ENCODE results near the gene CERS6.

Gene CERS6

DNA sequence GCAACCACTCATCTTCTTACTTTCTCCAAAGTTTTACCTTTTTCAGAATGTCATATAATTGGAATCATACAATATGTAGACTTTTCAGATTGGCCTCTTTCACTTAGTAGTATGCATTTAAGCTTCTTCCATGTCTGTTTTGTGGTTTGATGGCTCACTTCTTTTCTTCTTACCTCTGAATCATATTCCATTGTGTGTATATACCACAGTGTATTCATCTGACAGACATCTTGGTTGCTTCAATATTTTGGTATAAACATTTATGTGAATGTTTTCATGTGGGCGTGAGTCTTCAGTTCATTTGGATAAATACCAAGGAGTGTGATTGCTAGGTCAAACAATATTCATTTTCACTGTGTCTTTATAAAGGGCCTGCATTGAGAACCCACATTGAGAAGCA lies 210.3 kb downstream of the CERS6 start:
- DNase-seq (no peak), ATAC-seq (peak; percentile 74)
- Mint-ChIP-seq H3K9me3 (peaks cover 0 to 4% of the 10 kb centered on the region in 2 donors), H3K27ac (no peak overlapping the region), H3K4me1 (peaks cover 32% of the 10 kb centered on the region), H3K4me3 (no peak overlapping the region), H3K27me3 (no peaks in the 10 kb centered on the region)

DNA sequence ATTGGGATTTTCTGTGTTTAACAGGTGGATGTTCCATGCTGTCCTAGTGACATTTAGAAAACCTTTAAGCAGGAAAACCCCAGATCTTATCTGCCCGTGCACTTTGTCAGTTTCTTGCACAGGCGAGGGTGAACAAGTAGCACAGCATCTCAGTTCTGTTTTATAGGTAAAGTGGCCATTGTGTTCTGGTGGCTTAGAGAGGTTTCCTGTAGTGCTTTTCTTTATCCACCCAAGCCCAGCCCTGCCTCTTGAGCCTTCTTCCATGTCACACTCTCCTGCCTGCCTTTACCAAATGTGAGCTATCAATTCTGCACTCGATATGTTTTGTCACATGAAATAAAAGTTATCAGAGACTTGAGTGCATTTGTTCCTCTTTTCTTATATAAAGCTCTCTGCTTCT lies 211.1 kb downstream of the CERS6 start:
- ATAC-seq (no peak), DNase-seq (no peak)
- Mint-ChIP-seq H3K4me1 (peaks cover 32% of the 10 kb centered on the region), H3K27ac (peak overlapping the region in 1 of 2 donors; percentile 4), H3K4me3 (no peak overlapping the region), H3K9me3 (peaks cover 0 to 4% of the 10 kb centered on the region in 2 donors), H3K27me3 (no peaks in the 10 kb centered on the region)

DNA sequence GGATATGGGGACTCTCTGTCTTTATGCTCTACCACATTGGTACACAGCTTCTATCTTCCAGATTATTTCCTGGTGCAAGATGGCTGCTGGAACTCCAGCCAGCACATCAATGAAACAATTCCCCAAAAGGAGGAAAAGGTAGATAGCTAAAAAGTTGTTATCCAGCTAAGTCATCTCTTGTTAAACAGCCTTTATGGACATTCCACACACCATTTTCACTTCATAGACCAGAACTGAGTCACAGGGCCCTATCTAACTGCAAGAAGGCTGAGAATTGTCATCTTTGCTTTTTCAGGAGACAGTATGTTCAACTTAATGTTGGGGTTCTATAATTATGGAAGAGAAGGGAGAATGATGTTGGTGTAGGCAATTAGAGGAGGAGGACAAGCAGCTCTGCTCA lies 213.1 kb downstream of the CERS6 start:
- DNase-seq (no peak), ATAC-seq (no peak)
- Mint-ChIP-seq H3K9me3 (peaks cover 0 to 4% of the 10 kb centered on the region in 2 donors), H3K4me1 (peaks cover 29% of the 10 kb centered on the region), H3K27me3 (no peaks in the 10 kb centered on the region), H3K4me3 (no peak overlapping the region), H3K27ac (no peak overlapping the region)

DNA sequence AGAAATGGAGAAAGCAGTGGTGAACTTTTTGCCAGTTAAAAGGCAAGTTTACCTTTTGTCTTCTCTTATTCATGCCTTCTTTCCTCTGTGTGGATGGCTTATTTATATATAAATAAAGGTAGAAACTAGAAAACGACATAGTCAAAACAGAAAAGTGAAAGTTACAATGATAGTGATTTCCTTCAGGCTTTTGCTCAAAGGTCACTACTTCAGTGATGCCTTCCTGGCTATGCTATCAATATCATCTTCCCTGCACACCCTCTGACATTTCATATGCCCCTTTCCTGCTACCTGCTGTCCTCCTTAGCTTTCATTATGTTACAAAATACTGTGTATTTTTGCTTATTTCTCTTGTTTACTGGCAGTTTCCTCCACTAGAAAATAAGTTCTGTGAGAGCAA lies 214.4 kb downstream of the CERS6 start:
- H3K27ac Mint-ChIP-seq = no peak overlapping the region
- H3K9me3 Mint-ChIP-seq = peaks cover 0 to 4% of the 10 kb centered on the region in 2 donors
- ATAC-seq = no peak
- H3K27me3 Mint-ChIP-seq = no peaks in the 10 kb centered on the region
- DNase-seq = no peak
- no peak overlapping the region for H3K4me3 Mint-ChIP-seq
- peaks cover 26% of the 10 kb centered on the region for H3K4me1 Mint-ChIP-seq

DNA sequence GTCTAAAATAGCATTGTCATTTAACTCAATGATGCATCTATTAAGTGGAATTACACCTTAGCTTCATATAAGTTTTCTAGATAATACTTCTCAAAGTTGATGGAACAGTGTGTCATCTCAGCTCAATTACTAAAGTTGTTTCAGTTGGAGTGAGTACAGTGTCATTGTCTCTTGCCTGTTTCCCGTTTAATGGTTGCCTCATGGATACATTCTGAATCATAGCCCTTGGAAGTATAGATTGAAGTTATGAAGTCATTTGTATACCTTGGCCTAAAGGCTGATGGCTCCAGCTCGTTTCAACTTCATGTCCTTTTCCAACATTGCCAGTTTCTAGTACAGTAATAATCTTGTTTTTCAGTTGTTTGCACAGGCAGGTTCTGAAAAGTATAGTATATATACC lies 215.9 kb downstream of the CERS6 start:
- ATAC-seq (no peak), DNase-seq (no peak)
- H3K4me3 Mint-ChIP-seq = no peak overlapping the region
- no peak overlapping the region for H3K27ac Mint-ChIP-seq
- H3K27me3 Mint-ChIP-seq = no peaks in the 10 kb centered on the region
- peaks cover 19% of the 10 kb centered on the region for H3K4me1 Mint-ChIP-seq
- H3K9me3 Mint-ChIP-seq = no peaks in the 10 kb centered on the region

DNA sequence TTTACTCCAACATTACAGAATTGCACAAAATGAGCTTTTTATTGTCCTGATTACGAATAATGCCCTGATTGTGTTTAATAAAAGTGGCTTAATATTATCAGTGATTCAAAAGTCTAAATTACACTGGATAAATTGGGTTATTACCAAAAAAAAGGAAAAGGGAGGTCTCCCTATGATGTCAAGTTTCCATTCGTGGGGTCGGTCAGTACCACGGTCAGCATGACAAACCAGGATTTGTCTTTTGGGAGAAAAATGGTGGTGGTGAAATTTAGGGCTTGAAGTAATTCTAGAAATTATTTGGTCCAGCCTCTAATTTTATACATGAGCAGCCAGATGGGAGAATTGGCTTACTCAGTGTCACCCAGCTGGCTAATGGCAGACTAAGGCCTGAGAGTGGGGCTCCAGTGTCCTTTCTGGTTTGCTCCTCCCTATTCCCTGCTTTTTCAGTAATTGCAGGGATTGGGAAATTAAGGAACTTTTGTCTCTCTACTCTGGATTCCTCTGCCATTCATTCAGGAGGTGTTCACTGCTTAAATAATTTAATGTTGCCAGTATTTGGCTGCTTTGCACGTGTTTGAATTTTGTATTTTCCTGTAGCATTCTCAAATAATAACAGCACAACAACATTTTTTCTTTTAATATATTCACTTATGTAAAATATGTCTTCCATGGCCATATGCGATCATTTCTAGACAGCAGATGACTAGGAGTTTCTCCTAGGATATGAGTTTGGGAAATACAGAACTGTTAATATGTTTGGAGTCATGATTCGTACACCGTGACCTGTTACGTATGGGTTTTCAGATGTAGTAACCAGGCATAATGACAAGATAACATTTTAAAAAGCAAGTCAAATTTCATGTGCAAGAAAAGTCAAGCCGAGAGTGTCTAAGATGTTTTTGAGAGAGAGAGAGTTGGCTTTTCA lies 217.5 kb downstream of the CERS6 start:
- DNase-seq = no peak

DNA sequence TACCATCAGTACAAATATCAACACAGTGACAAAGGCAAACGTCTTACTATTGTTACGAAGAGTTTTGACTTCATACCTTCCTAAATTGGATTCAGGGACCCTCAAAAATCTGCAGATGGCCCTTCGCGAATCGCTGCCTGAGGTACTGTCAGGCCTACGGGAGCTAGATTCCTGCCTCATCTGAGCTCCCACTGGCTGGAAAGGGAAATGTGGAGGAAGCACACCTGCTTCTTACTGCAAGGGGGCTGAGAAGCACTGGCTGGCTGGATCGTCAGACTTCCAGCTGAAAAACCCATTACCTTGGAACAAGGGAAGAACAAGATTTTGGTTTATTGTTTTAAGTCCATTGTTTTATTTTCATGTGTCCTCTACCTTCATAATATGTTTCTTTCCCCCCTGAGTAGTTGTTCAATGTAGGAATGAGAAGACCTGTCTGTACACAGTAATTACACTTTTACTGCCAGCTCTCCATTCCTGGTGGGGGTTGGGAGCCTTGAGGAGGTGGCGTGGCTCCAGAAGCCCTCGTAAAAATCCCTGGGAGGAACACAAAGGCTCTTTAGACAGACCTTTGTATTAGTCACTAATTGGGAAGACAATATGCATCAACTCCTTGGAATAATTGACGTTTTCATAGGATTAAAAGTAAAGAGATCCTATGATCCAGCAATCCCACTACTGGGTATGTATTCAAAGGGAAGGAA lies 222.2 kb downstream of the CERS6 start:
- Mint-ChIP-seq H3K4me1 (no peaks in the 10 kb centered on the region), H3K9me3 (no peaks in the 10 kb centered on the region), H3K27me3 (no peaks in the 10 kb centered on the region), H3K4me3 (no peak overlapping the region), H3K27ac (no peak overlapping the region)
- ATAC-seq = no peak
- no peak for DNase-seq

More for the DNA sequence above, 217.5 kb downstream of the CERS6 start:
- Mint-ChIP-seq H3K4me1 (peaks cover 12% of the 10 kb centered on the region), H3K9me3 (no peaks in the 10 kb centered on the region), H3K27ac (no peak overlapping the region), H3K27me3 (no peaks in the 10 kb centered on the region), H3K4me3 (no peak overlapping the region)
- no peak for ATAC-seq

DNA sequence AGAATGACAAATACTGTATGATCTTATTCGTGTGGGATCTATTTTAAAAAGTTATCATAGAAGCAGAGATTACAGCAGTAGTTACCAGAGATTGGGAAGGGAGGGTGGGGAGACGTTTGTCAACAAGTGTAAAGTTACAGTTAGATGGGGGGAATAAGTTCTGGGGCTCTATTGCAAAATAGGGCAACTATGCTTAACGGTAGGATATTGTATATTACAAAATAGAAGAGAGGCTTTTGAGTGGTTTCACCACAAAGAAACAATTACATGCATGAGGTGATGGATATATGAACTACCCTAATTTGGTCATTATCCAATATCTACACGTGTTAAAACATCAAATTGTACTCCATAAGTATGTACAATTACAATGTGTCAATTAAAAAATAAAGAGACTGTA lies 223.0 kb downstream of the CERS6 start:
- Mint-ChIP-seq H3K4me3 (no peak overlapping the region), H3K4me1 (no peaks in the 10 kb centered on the region), H3K9me3 (no peaks in the 10 kb centered on the region), H3K27me3 (no peaks in the 10 kb centered on the region), H3K27ac (no peak overlapping the region)
- no peak for DNase-seq
- no peak for ATAC-seq

DNA sequence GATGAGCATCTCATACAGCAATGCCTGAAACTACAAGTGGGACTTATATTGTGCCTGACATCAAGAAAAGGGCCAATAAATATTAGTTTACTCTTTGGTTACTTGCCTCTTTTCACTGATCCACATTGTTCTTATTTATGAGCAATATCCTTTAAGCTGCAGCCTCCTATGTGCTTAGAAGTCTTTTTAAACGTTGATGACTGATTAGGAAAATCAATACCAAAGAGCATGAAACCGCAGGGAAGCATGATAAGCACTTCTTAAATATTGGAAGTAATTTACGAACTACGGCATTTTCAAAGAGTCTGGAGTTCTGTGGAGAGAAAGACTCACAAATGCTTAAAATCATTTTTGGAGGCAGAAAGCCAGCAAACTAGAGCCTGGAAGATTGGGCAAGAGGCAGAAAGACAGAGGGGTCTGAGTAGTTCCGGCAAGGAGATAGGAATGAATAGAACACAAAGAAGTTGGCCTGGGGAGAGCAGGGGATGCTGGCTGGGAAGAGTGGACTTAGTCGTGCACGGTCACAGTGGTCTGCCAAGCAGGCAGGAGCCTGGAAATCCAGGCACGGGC lies 223.8 kb downstream of the CERS6 start:
- Mint-ChIP-seq H3K27ac (no peak overlapping the region), H3K9me3 (no peaks in the 10 kb centered on the region), H3K27me3 (no peaks in the 10 kb centered on the region), H3K4me1 (no peaks in the 10 kb centered on the region), H3K4me3 (no peak overlapping the region)
- no peak for ATAC-seq
- DNase-seq = no peak

DNA sequence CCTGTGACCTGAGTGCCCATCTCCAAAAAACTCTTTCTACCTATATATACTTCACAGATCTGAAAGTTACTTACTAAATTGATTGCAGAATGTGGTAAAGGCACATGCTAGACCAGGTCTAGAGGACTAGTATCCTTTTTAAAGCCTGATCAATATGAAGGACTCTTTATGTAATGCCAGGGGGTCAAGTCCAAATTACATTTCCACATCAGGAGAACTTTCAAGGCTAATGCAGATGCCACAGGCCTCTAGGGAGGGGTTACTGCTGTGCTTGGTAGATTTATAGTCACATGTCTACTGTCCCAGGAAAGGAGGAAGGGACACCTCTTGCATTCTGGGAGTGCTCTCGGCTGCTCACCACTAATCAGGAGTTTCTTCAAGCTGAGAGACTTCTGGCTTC lies 227.9 kb downstream of the CERS6 start:
- Mint-ChIP-seq H3K27ac (no peak overlapping the region), H3K4me3 (no peak overlapping the region), H3K27me3 (no peaks in the 10 kb centered on the region), H3K4me1 (no peaks in the 10 kb centered on the region), H3K9me3 (no peaks in the 10 kb centered on the region)
- DNase-seq (no peak), ATAC-seq (no peak)

DNA sequence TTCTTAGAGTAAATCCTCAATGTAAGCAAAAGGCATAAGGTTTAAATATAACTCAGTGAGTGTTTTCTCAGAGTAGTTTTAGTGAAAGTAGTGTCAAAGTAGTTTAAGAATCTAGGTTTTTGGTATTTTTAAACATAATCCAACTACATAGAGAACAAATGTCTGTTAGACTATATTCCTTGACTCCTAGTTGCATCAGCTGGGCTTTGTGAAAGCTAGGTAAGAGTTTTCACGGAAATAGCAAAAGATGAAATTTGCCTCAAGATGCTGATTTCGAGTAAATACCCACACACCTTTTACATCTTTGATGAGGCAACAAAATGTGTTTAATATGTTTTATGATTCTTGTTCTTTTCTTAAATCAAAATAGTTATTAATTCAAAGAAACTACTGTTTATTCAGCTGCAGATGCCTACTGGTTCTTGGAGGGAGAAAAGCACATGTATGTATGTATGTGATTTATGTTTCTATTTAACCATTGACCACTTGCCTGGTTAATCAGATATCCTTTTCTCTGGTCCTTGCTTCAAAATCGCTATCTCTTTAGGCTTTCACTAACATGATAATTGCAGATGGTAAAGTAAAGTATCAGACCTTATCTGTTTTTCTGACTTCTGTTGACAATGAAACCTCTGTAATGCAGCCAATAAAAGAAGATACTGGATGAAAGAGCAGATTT lies 229.0 kb downstream of the CERS6 start:
- Mint-ChIP-seq H3K27ac (no peak overlapping the region), H3K4me1 (no peaks in the 10 kb centered on the region), H3K4me3 (no peak overlapping the region), H3K27me3 (no peaks in the 10 kb centered on the region), H3K9me3 (no peaks in the 10 kb centered on the region)
- DNase-seq (no peak), ATAC-seq (no peak)

DNA sequence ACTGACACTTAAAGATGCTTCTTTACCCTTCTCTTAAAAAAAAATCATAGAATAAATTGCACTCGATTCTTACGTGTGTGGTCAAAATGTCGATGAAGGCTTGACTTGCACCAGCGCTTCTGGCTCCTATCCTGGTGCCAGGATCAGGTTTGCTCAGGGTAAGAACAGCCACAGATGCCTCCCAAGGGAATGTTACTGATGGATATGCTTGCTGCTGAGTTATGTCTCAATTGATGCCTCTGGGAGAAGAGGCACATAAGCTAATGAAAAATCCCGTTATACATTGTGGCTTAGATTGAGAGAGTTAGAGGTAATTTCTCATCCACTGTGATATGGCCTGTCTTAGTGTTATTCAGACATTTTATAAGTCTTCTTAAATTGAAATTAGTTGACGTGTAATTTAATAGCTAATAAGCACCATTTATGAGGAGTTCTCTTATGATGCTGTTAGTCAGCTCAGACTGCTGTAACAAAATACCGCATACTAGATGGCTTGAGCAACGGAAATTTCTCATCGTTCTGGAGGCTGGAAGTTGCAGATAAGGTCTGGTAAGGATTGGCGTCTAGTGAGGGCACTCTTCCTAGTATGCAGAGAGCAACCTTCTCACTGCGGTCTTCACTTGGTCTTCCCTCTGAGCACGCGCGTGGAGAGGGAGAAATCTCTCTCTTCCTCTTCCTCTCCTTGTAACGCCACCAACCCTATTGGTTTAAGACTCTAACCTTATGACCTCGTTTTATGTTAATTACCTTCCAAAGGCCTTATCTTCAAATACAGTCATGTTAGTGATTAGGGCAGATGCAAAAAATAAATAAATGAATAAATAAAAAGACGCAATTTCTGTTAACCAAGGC lies 229.8 kb downstream of the CERS6 start:
- no peak for DNase-seq
- ATAC-seq = no peak
- H3K4me3 Mint-ChIP-seq = no peak overlapping the region

DNA sequence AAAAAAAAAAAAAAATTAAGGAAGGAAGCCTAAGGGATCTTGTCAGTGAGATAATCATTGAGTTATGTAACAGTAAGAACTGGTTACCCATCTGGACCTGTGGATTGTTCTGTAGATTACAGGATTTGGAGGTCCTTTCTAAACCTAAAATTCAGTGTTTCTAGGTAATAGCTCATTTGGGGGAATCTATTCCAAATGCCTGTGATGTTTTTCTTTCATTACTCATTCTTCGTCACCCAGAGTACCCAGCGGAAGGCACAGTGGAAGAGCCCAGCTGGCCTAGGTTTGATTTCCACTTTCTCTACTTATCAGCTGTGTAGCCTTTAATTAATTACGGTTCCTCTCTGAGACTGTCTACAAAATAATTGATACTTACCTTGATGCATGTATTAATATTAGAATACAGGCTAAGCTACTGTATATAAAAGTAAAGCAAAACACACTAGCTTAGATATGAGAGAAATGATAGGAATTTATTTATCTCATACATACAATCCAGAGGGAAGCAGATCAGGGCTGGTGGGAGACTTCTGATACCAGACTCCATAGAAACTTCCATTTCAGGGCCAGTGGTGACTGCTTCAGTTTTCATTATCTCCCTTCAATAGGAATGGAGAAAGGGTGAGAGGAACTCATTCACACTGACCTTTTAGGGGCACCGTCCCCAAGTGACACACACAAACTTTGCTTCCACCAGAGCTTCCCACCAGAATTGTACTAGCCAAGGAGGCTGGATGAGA lies 230.6 kb downstream of the CERS6 start:
- no peak for DNase-seq
- no peak overlapping the region for H3K4me3 Mint-ChIP-seq
- H3K9me3 Mint-ChIP-seq = no peaks in the 10 kb centered on the region
- ATAC-seq = no peak
- H3K27me3 Mint-ChIP-seq = no peaks in the 10 kb centered on the region
- H3K4me1 Mint-ChIP-seq = peaks cover 1% of the 10 kb centered on the region
- no peak overlapping the region for H3K27ac Mint-ChIP-seq

More for the DNA sequence above, 229.8 kb downstream of the CERS6 start:
- Mint-ChIP-seq H3K27me3 (no peaks in the 10 kb centered on the region), H3K4me1 (no peaks in the 10 kb centered on the region), H3K9me3 (no peaks in the 10 kb centered on the region), H3K27ac (no peak overlapping the region)

DNA sequence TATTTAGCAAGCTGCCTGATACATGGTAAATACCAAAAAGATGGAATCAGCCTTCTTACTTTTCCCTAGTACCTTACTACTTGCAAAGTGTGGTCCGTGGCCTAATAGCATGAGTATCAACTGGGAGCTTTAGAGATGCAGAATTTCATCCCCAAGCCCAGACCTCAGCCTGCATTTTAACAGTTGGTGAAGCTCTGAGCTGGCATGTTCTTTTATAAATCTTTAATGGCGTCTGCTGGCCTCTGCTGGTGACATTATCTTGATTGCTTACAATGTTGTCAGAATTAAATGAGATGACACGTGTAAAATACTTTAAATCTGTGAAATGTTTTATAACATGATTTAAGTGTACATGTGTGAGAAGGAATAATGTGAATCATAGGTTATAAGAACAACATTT lies 231.2 kb downstream of the CERS6 start:
- Mint-ChIP-seq H3K27ac (no peak overlapping the region), H3K27me3 (no peaks in the 10 kb centered on the region), H3K4me3 (no peak overlapping the region), H3K9me3 (no peaks in the 10 kb centered on the region), H3K4me1 (peaks cover 6% of the 10 kb centered on the region)
- no peak for DNase-seq
- ATAC-seq = no peak
